Activated effector memory CD4-positive, alpha-beta T cell treated with Interleukin-2 at 50 U/mL for 16 hours (primary cell): Measurements from ENCODE around the gene SUSD1.

Source experiments
- DNase-seq: peaks from one replicate; pipeline ENCODE4 v3.0.0-alpha.2; 2020

The SUSD1 gene

GRCh38 chr9:112063151-112063550 is 111.9 kb downstream of the SUSD1 start:
- no peak for DNase-seq

DNA sequence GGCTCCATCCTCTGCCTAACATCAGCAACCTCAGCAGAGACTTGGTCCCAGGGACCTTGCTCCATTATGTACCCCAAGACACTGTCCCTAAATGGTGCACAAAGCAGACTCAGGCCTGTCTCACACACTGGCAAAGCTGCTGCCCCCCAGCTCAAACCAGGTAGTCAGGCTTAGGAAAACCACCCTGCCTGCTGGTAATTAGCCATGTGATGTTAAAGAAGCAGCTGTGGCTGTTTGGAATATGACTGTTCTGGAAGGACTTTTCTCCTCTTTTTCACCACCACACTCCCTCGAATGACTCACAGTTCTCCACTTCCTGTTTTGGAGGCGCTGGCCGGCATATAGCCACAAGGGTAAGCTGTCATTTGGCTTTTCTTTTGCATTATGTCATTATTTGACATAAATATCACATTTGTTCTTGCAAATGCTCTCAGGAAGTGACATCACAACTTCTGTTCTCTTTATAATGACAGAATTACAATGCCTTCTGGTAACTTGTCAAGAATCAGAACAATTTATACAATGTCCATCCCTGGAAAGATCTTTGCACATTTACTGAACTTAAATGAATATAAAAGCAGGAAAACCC is 113.9 kb downstream of the SUSD1 start:
- peak; percentile 10 for DNase-seq

- no peak for DNase-seq
These were observed 115.2 kb downstream of the SUSD1 start for GRCh38 chr9:112059966-112060320.

GRCh38 chr9:112059145-112059965 is 115.7 kb downstream of the SUSD1 start:
- no peak for DNase-seq

GRCh38 chr9:112056996-112057395 is 118.1 kb downstream of the SUSD1 start:
- DNase-seq: no peak

DNA sequence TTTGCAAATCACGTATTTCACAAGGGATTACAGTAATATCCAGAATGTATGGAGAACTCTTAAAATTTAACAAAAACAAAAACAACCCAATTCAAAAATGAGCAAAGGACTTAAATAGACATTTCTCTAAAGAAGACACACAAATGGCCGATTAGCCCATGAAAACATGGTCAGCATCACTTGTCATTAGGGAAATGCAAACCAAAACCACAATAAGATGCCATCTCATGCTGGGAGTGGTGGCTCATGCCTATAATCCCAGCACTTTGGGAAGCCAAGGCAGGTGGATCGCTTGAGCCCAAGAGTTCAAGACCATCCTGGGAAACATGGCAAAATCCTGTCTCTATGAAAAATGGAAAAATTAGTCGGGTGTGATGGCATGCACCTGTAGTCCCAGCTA is 120.2 kb downstream of the SUSD1 start:
- DNase-seq: no peak

DNA sequence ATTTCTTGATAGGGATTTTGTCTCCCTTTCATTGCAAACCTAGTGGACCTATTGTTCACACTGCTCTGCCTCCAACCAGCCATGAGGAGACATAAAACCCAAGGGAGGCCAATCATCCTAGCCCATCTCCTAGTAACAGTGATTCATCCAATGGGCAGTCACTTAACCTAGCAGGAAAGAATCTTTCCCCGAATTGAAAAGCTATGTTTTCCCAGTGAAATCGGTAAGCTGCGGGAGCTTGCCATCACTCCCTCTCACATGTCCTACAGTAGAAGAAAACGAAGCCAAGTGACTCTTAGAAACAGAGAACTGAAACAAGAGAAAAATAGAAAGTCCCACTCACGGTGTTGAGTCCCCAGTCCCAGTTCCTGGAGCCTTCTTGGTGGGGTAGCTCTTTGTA is 123.3 kb downstream of the SUSD1 start:
- DNase-seq: no peak

DNA sequence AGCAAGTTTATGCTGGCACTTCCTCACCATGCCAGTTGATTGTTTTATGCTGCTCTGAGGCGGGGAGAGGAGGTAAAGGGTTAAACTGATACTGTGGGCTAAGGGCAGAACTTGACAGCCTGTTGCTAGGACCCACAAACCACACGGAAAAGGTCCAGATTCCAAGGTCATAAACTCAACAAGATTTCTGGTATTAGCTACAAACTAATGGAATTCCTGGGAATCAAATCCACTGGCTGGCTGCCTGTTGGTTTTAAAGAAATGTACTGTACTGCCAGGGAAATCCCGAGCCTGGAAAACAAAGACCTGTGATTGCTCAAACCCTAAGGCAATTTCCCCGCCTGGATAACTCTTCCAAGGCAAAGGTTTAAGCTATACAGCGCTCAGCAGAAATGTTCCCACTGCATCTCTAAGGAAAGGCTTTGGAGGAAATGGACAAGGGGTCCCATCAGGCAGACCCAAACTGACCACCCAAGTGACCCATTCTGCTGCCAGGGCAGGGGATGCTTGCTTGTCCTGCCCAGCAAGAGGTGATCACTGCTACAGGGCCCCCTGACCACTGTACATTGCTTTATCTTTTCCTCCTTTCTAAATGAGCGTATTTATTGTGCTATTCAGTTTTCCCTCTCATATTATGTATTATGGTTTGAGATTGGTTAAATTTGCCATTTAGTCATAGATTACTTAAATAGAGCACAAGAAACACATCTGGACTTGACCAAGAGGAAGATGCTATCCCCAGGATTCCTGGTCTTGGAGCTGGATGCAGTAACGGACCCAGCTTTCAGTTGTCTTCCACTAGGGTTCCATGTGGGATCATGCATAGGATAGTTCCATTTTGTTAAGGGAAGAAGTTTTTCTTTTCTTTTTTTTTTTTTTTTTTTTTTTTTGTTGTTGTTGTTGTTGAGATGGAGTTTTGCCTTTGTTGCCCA is 124.3 kb downstream of the SUSD1 start:
- no peak for DNase-seq

DNA sequence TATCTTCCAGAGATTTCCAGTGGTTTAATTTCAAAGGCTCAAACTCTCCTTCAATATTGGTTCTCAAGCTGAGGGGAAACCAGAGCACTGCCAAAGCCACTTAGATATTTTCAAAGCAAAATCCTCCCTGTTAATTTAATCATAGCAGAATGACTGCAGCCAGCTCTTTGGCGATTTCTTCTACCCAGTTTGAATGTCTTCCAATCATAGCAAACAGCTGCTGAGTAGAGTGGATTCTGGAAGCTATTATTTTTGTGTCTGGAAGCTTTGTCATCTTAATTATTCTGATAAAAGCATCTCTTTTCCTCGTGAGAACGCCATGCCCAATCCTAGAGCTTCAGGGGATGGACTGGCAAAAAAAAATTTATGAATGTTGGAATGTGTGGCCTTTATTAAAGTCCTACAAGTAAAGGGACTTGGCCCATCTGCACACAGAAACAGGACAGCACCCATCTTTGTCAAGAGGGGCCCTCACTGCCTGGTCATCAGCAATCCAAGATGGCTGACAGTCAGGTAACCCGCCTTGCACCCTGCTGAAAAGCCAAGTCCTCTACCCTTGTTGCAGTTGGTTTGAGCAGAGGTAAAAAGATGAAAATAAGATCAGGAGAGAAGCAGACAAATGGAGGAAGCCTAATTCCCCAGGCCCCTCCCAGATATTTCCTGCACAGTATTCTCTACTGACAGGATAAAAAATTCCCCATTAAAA is 125.1 kb downstream of the SUSD1 start:
- DNase-seq: no peak

GRCh38 chr9:112048924-112049691 is 126.0 kb downstream of the SUSD1 start:
- no peak for DNase-seq

DNA sequence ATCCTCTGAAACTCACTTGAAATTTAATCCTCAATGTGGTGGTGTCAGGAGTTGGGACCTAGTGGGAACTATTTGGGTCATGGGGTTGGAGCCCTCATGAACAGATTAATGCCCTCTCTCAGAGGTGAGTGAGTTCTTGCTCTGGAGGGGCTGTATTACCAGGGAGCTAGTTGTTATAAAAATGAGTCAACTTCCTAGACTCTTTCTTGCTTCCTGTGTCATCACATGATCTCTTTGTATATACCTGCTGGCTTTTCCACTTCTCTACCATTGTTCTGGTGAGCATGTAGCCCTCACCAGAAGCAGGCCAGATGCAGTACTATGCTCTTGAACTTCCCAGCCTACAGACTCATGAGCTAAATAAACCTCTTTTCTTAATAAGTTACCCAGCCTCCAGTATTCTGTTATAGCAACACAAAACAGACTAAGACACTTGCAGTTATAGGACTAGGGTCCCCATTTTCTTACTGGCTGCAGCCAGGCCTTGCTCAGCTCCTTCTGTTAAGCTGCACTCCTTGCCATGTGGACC is 127.5 kb downstream of the SUSD1 start:
- no peak for DNase-seq

GRCh38 chr9:112046181-112046580 is 128.9 kb downstream of the SUSD1 start:
- DNase-seq: no peak

DNA sequence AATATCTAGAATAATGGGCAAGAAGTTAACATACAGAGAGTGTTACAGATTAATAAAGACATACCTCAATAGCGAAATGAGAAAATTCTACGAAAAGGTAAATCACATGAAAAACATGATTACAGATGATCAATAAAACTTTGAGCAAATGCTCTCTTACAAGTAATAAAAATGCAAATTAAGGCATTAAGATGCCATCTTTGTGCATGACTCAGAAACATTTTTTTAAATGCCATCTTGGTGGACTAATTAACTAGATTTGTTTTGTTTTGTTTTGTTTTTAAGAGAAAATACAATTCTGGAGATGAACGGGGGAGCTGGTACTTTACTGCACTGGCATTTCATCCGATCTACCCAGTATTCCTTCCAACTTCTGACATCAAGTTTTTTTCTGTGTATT is 130.2 kb downstream of the SUSD1 start:
- no peak for DNase-seq

DNA sequence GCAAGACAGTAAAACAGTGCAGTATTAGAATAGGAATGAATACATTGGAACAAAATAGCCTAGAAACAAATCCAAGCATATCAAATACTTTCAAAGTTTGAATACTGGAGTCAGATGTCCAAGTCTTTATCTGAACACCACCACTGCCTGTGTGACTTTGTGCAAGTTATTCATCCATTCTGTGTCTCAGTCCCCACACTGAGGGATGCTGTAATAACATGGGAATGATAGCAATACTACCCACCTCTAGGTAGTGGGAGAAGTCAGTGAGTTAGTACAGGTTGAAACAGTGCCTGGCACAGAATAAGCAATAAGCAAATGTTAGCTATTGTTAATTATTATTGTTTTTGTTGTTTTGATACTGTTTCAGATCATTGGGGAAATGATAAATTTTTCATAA is 130.9 kb downstream of the SUSD1 start:
- DNase-seq: no peak

DNA sequence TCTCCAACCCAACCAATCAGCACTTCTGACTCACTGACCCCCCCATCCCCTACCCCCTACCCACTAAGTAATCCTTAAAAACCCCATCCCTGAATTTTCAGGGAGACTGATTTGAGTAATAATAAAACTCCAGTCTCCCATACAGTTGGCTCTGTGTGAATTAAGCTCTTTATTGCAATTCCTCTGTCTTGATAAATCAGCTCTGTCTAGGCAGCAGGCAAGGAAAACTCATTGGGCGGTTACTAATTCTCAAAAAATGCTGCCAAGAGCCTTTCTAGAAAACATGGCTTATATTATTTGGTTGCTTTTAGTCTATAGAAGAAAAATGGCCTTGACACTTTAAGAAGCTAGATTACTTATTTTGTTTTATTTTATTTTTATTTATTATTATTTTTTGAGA is 131.7 kb downstream of the SUSD1 start:
- DNase-seq: no peak

DNA sequence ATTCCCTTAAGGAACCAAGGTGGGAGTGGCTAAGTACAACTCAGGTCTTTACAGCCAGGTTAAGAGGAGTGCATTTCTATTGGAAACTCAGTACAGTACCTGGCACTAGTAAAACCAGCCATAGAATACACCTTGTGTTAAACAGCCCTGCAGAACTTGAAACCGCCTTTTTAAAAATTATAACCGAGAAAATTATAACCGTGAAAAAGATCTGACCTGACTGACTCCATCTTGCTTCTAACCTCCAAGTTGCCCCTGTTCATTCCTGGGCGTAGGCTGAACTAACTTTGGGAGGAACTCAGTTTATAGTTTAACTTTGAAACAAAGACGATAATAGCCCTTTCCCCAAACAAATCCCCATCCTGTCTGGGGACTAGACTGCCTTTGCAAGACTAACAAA is 132.3 kb downstream of the SUSD1 start:
- no peak for DNase-seq

- no peak for DNase-seq
These were observed 132.9 kb downstream of the SUSD1 start for GRCh38 chr9:112042244-112042638.

DNA sequence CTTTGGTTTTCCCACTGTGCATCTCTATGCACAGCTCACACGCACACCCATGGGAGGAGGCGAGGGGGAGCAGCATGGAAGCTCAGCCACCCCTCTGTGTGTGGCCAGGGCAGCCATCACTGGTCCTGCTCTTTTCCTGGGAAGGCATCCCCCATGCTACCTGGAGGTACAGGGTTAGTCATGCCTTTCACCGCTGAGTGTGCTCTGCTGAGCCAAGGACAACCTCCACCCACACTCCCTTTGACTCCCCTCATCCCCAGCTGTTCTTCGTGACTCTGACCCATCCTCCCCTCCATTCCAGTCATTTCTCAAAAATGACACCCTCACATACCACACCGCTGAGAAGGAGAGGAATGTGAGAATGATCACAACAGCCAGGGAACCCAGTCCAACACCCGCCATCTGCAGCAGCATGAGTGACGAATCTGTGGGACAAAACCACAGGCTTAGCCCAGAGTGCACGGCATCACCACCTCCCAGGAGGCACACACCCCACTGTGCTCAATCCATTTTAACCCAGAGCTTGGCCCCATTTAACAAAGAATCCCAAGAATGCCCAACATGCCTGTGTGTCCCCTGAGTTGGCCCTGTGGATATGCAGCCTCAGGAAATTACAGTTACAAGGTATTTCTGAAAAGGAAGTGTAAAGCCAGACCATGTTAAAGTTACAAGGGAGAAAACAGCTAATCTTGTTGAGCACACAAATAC is 133.4 kb downstream of the SUSD1 start:
- DNase-seq: no peak

DNA sequence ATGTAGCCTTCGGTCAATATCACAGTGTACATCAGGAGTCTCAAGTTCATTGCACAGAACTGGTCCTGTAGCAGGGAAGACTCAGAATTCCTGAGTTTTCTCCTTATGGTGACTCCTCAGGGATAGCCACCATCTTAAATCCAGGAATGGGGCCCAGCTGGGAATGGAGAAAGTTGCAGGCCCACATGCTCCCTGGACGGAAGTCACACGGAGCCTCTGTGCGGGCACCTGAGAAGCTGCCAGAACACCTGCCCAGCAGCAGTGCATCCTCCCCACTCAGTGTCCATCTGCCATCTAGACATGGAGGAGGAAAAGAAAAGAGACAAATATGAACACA is 133.9 kb downstream of the SUSD1 start:
- DNase-seq: no peak

- DNase-seq: no peak
These were observed 137.1 kb downstream of the SUSD1 start for GRCh38 chr9:112038017-112038408.

- peak; percentile 62 for DNase-seq
These were observed 137.6 kb downstream of the SUSD1 start for GRCh38 chr9:112037281-112038016.
